Peyer's patch (tissue), 4 donors: ENCODE results near the gene ZMIZ1.

Experiments
- POLR2A ChIP-seq, 2 donors: fragments of 450-650 bp; IDR thresholded peaks; one replicate each; pipeline ENCODE4 v1.5.1; 2017; ENCODE audit warnings: antibody characterized with exemption in 2 of 2, mild to moderate bottlenecking in 2 of 2, moderate library complexity in 2 of 2
- TF ChIP-seq, protein P1 (sequence below), 6 experiments: fragments of 450-650 bp in 4 of 6; fragments of 200-600 bp in 2 of 6; sonication (generic) in 1 of 6; IDR thresholded peaks; one replicate each; pipeline ENCODE4 v1.5.1; 2017 to 2019; ENCODE audit warnings: antibody characterized with exemption in 6 of 6, mild to moderate bottlenecking in 3 of 6, moderate library complexity in 1 of 6

DNA sequence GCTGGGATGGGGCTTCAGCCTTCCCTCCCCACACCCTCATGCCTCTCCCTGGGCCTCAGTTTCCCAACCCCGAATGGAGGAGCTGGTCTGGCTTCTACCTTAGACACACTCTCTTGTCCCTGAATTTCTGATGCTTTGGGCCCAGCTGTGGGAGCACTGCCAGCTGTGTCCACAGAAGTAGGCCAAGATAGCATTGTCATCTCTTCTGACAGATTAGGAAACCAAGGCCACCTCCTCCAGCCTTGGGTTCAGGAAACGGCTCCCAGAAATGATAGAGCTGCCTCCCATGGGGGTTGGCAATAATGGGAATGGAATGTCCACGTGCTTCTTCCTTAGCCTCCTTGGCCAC, 279.8 kb downstream of the ZMIZ1 start:
- TF ChIP-seq, protein P1, sequence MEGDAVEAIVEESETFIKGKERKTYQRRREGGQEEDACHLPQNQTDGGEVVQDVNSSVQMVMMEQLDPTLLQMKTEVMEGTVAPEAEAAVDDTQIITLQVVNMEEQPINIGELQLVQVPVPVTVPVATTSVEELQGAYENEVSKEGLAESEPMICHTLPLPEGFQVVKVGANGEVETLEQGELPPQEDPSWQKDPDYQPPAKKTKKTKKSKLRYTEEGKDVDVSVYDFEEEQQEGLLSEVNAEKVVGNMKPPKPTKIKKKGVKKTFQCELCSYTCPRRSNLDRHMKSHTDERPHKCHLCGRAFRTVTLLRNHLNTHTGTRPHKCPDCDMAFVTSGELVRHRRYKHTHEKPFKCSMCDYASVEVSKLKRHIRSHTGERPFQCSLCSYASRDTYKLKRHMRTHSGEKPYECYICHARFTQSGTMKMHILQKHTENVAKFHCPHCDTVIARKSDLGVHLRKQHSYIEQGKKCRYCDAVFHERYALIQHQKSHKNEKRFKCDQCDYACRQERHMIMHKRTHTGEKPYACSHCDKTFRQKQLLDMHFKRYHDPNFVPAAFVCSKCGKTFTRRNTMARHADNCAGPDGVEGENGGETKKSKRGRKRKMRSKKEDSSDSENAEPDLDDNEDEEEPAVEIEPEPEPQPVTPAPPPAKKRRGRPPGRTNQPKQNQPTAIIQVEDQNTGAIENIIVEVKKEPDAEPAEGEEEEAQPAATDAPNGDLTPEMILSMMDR (IDR thresholded peaks at IDR 0.05), result no peak
- no peak for TF ChIP-seq POLR2A (IDR thresholded peaks at IDR 0.05)
